HG03457 (cell line): ENCODE measurements around the gene NHLRC4.

ENCODE experiments used
- ATAC-seq: cut with Tn5 transposase; IDR thresholded peaks from one replicate; pipeline ENCODE4 v1.9.1; 2021; ENCODE audit warnings: moderate number of reproducible peaks; ENCODE audit not compliant: unreplicated experiment

Gene NHLRC4

GRCh38 chr16:552171-552570 lies 14.6 kb upstream of the NHLRC4 start:
- no peak for ATAC-seq

GRCh38 chr16:553601-554296 lies 13.1 kb upstream of the NHLRC4 start:
- ATAC-seq, result no peak

- no peak for ATAC-seq
Measured at GRCh38 chr16:554297-554621, 12.5 kb upstream of the NHLRC4 start.

- ATAC-seq, result no peak
Measured at GRCh38 chr16:554640-555365, 12.0 kb upstream of the NHLRC4 start.

GRCh38 chr16:555528-556473 lies 11.0 kb upstream of the NHLRC4 start:
- ATAC-seq, result no peak

GRCh38 chr16:556474-557173 lies 10.2 kb upstream of the NHLRC4 start:
- ATAC-seq, result no peak

GRCh38 chr16:557463-558297 lies 9.1 kb upstream of the NHLRC4 start:
- no peak for ATAC-seq

GRCh38 chr16:558298-559020 lies 8.3 kb upstream of the NHLRC4 start:
- ATAC-seq, result no peak

- no peak for ATAC-seq
Measured at GRCh38 chr16:559021-559380, 7.8 kb upstream of the NHLRC4 start.

GRCh38 chr16:559411-560203 lies 7.2 kb upstream of the NHLRC4 start:
- ATAC-seq, result no peak

- ATAC-seq, result no peak
Measured at GRCh38 chr16:560204-560700, 6.6 kb upstream of the NHLRC4 start, which contains the start of gene PRR35. TSS of gene PRR35 (plus strand) at chr16:560394. CDS start at chr16:563295, 2,901 bp downstream.

GRCh38 chr16:560701-561412 lies 5.9 kb upstream of the NHLRC4 start:
- no peak for ATAC-seq

GRCh38 chr16:561413-561794 lies 5.4 kb upstream of the NHLRC4 start:
- ATAC-seq, result no peak

GRCh38 chr16:561957-562938 lies 4.6 kb upstream of the NHLRC4 start:
- no peak for ATAC-seq

GRCh38 chr16:563072-563644 lies 3.6 kb upstream of the NHLRC4 start:
- no peak for ATAC-seq

GRCh38 chr16:564690-565418 lies 2.0 kb upstream of the NHLRC4 start:
- ATAC-seq, result no peak
